Measurements from ENCODE around the gene BOK. TPM values are rescaled to one million over a fixed set of nuclear protein-coding genes. Genes with fewer than 3 reads are reported as not detected.
"Not testable (repeated sequence)": the region's sequence is repeated elsewhere in the genome, so short reads cannot be mapped to it uniquely, and the experiment has no call there.

BOK gene
- total RNA-seq, 2 donors from 2014 or later: 11.2 to 25.7 TPM

DNA sequence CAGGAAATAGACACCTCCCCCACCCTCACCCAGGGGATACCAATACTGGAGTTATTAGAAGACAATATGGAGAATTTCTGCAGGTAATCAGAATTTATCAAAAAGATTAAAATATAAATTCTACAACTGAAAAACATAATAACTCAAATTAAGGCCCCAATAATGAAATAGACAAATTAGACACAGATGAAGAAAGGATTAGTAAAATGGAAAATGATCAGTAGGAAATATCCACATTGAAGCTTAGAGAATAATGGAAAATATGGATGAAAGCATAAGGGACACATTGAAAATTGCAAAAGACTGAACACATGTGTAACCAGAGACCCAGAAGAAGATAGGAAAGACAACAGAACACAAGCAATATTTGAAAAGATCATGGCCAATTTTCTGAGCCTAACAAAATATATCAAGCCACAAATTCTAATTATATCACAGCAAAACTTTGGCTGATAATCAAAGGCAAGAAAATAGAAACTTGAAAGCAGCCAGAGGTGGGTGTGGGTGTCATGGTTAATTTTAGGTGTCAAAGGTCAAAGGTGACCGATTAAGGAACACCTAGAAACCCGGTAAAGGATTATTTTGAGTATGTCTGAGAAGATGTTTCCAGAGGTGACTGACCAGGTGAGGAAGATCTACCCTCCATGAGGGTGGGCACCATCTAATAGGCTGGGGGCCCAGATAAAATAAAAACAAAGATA lies 28.2 kb downstream of the BOK start:
- no peak for DNase-seq (ENCODE audit: low spot score)
- no peaks in the 10 kb centered on the region for H3K27me3 ChIP-seq
- no peak overlapping the region for H3K4me3 ChIP-seq
- peaks cover 0 to 26% of the 10 kb centered on the region in 2 donors for H3K9me3 ChIP-seq
- peaks cover 40% of the 10 kb centered on the region for H3K36me3 ChIP-seq
- TF ChIP-seq, protein P1, sequence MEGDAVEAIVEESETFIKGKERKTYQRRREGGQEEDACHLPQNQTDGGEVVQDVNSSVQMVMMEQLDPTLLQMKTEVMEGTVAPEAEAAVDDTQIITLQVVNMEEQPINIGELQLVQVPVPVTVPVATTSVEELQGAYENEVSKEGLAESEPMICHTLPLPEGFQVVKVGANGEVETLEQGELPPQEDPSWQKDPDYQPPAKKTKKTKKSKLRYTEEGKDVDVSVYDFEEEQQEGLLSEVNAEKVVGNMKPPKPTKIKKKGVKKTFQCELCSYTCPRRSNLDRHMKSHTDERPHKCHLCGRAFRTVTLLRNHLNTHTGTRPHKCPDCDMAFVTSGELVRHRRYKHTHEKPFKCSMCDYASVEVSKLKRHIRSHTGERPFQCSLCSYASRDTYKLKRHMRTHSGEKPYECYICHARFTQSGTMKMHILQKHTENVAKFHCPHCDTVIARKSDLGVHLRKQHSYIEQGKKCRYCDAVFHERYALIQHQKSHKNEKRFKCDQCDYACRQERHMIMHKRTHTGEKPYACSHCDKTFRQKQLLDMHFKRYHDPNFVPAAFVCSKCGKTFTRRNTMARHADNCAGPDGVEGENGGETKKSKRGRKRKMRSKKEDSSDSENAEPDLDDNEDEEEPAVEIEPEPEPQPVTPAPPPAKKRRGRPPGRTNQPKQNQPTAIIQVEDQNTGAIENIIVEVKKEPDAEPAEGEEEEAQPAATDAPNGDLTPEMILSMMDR (IDR thresholded peaks at IDR 0.05): no peak
- no peak overlapping the region for H3K27ac ChIP-seq
- no peaks in the 10 kb centered on the region for H3K4me1 ChIP-seq

DNA sequence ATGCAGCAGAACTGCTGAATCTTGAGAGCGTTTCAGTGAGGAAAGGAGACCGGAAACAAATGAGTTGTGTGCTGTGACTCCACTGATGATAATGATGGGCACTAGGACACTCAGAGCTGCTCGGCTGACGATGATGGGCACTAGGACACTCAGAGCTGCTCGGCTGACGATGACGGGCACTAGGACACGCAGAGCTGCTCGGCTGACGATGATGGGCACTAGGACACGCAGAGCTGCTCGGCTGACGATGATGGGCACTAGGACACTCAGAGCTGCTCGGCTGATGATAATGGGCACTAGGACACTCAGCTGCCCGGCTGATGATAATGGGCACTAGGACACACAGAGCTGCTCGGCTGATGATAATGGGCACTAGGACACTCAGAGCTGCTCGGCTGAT lies 31.3 kb downstream of the BOK start:
- H3K36me3 ChIP-seq: peaks cover 29% of the 10 kb centered on the region
- not testable (repeated sequence) for H3K4me3 ChIP-seq; DNase-seq (ENCODE audit: low spot score); H3K4me1 ChIP-seq; H3K27me3 ChIP-seq
- H3K27ac ChIP-seq: peak overlapping the region; percentile 69 to 77
- peaks cover 0 to 26% of the 10 kb centered on the region in 2 donors for H3K9me3 ChIP-seq

DNA sequence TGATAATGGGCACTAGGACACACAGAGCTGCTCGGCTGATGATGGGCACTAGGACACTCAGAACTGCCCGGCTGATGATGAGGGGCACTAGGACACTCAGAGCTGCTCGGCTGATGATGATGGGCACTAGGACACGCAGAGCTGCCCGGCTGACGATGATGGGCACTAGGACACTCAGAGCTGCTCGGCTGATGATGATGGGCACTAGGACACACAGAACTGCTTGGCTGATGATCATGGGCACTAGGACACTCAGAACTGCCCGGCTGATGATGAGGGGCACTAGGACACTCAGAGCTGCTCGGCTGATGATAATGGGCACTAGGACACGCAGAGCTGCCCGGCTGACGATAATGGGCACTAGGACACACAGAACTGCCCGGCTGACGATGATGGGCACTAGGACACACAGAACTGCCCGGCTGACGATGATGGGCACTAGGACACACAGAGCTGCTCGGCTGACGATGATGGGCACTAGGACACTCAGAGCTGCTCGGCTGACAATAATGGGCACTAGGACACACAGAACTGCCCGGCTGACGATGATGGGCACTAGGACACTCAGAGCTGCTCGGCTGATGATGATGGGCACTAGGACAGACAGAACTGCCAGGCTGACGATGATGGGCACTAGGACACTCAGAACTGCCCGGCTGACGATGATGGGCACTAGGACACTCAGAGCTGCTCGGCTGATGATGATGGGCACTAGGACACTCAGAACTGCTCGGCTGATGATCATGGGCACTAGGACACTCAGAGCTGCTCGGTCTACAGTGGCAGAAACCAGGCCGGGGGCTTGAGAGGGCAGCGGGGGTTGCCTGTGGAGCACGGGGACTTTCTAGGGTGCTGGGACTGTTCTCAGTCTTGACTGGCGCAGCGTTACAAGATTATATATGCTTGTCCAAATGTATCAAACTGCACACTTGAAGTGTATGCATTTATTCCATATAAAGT lies 32.2 kb downstream of the BOK start:
- Histone ChIP-seq H3K36me3 (peaks cover 34% of the 10 kb centered on the region), H3K9me3 (peaks cover 0 to 21% of the 10 kb centered on the region in 2 donors), H3K27ac (peak overlapping the region; percentile 53 to 64)
- H3K27me3 ChIP-seq; H3K4me1 ChIP-seq; H3K4me3 ChIP-seq; DNase-seq (ENCODE audit: low spot score): not testable (repeated sequence)

DNA sequence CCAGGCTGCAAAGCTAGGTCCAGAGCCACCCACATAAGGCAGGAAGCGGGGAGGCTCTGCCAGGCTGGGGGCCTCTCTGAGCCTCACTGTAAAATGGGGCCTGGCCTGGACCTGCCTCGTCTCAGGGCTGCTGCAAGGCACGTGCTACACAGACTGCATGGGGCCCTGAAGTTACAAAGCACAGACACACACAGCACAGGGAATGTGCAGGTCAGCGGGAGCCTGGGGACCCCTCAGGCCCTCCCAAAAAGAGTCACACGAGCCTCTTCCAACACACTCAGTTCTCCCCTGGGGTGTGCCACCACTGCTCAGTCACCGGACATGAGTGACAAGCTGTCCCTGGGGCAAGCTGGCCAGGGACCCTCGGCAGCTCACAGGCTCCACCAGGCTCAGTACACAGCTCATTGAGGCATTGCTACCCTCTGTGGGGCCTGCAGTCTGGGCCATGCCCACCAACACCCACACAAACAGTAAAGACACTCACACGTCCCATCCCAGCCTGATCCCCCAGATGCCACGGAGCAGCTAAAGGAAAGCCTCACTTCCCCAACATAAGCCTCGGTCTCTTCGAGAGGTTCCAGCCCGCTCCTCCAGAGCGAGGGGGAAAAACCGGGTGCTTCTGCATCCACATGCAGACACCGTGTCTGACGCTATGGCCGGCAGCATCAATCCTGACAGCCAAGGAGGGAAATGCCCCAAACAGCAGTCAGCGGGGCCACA lies 33.7 kb downstream of the BOK start:
- peak overlapping the region in 1 of 2 donors; percentile 9 for H3K27ac ChIP-seq
- TF ChIP-seq, protein P1 (IDR thresholded peaks at IDR 0.05): no peak
- DNase-seq (ENCODE audit: low spot score): no peak
- peaks cover 0 to 6% of the 10 kb centered on the region in 2 donors for H3K9me3 ChIP-seq
- H3K4me3 ChIP-seq: no peak overlapping the region
- no peaks in the 10 kb centered on the region for H3K27me3 ChIP-seq
- H3K36me3 ChIP-seq: peaks cover 30% of the 10 kb centered on the region
- H3K4me1 ChIP-seq: no peaks in the 10 kb centered on the region

DNA sequence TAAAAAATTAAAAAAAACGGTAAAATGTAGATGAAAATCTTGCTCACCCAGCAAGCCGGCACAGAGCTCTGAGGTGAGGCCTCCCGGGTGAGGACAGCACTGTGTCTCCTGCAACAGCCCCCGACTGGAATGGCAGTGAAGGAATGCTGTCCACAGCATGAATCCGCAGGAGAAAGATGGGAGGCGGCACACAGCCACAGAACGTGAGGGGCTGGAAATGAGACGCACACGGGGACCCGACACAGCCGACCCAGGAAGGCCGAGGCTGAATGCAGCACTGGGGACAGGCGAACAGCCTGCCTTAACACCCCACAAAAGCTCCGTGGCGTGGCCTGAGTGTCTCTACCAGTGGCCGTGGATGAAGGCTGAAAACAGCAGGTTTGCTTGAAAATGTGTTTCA lies 34.7 kb downstream of the BOK start:
- Histone ChIP-seq H3K4me1 (no peaks in the 10 kb centered on the region), H3K27ac (no peak overlapping the region), H3K4me3 (no peak overlapping the region), H3K36me3 (peaks cover 36% of the 10 kb centered on the region), H3K27me3 (no peaks in the 10 kb centered on the region), H3K9me3 (no peaks in the 10 kb centered on the region)
- TF ChIP-seq, protein P1 (IDR thresholded peaks at IDR 0.05): no peak
- DNase-seq (ENCODE audit: low spot score): no peak

DNA sequence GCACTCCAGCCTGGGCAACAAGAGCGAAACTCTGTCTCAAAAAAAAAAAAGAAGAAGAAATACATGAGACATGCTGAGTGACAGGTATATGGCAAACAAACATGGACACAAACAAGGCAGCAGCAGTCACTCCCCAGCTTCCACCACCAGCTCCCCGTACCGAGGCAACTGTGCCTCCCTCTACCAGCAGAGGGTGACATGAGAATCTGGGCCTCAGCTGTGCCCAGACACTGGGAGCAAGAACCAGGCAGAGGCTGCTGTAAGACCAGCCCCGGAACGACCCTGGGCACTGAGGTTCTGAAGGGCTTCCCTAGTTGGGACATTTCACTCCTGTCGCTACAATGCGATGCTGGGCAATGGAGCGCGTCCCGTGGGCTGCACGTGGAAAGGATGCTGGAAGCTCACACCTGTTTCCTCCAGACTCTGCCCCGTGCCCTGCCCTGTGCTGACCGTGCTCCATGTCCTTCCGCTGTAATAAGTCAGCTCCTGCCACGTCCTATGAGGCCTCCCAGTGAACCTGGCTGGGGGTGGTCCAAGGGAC lies 37.1 kb downstream of the BOK start:
- Histone ChIP-seq H3K9me3 (no peaks in the 10 kb centered on the region), H3K36me3 (peaks cover 51% of the 10 kb centered on the region), H3K27me3 (no peaks in the 10 kb centered on the region), H3K4me3 (no peak overlapping the region), H3K27ac (no peak overlapping the region), H3K4me1 (no peaks in the 10 kb centered on the region)
- TF ChIP-seq, protein P1 (IDR thresholded peaks at IDR 0.05): no peak
- no peak for DNase-seq (ENCODE audit: low spot score)

Data from right atrium auricular region (tissue), 2 donors.